NCI-H2227 (cell line): ENCODE results near the gene CDH26.

Experiments used
- DNase-seq: peaks from one replicate; lab custom pipeline; 2025; ENCODE audit not compliant: unreplicated experiment; lab: John Stamatoyannopoulos, UW

CDH26 gene

GRCh38 chr20:60057866-60058807 is 99.9 kb downstream of the CDH26 start:
- peak; percentile 75 for DNase-seq

GRCh38 chr20:60058879-60059278 is 100.7 kb downstream of the CDH26 start:
- no peak for DNase-seq

GRCh38 chr20:60060006-60060557 is 101.9 kb downstream of the CDH26 start:
- DNase-seq = no peak

DNA sequence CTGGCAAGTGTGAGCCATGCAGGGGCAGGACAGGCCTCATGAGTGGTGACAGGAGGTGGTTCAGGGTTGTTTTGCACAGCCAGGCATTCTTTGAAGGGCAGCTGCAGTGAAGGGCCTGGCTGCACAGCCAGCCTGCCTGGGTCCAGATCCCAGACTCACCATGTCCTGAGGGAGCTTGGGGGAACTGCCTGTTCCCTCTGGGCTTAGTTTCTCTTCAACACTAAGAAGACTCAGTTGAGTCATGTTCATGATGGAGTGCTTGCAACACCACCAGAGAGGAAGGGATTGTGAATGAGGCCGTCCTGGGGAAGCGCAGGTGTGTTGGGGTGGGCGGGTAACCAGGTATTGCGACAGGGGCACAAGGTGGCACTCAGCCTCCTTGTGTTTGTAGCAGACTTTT is 102.4 kb downstream of the CDH26 start:
- no peak for DNase-seq

GRCh38 chr20:60062431-60063047 is 104.3 kb downstream of the CDH26 start:
- peak; percentile 67 for DNase-seq

GRCh38 chr20:60063048-60063451 is 104.8 kb downstream of the CDH26 start:
- no peak for DNase-seq

DNA sequence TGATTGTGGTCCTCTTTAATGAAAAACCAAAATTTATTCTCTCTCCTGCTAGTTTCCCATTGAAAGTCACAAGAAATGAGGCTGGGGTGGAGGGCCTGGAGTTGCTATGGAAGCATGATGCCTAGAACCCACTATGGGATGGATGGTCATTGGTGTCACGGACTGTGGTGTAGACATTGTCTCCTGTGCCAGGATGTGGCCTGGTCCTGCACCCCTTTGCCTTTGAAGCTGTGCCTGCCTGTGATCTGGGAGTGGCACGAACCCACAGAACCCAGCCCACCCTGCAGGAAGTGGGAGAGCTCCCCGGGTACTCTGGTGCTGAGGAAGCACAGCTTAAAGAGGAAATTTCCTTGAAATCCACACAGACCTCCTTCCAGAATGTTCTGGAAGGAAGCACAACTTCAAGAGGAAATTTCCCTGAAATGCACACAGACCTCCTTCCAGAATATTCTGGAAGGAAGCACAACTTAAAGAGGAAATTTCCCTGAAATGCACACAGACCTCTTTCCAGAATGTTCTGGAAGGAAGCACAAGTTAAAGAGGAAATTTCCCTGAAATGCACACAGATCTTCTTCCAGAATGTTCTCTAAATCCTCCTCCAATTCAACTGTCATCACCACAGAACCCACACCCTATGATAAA is 105.6 kb downstream of the CDH26 start:
- DNase-seq = no peak
